ENCODE data around the gene CHRNA3.

DNA sequence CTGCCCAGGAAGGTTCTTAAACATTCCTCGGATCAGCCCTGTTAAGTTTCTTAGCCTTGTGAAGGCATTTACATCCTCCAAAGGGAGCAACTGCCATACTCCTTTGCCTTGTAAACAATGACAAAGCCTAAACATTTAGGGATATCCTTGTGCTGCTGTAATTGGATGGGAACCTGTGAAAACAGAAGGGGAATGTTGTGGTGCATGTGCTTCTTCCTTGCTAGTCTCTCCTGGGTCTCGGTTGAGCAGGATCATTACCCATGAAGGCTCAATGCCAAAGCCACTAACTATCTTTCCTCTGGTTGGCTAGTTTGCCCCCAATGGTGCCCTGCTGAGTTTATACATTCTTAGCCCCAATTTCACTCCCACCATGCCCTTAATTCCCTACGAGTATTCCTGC is 17.3 kb downstream of the CHRNA3 start:
- no peak for TF ChIP-seq ZBTB7A (IDR thresholded peaks at IDR 0.05; ENCODE audit: low read depth)
- TF ChIP-seq NFIC (IDR thresholded peaks at IDR 0.05): no peak
